ENCODE results near the gene PSMA6. TPM values are rescaled to one million over a fixed set of nuclear protein-coding genes. Genes with fewer than 3 reads are reported as not detected.

PSMA6 gene
- total RNA-seq, 1 donor from 2014 or later: 137 TPM

- Mint-ChIP-seq H3K27me3 (ENCODE audit: low read depth) (no peaks in the 10 kb centered on the region), H3K4me3 (ENCODE audit: unreplicated experiment) (no peak overlapping the region), H3K27ac (ENCODE audit: unreplicated experiment) (no peak overlapping the region), H3K9me3 (ENCODE audit: low read depth) (peaks cover 2% of the 10 kb centered on the region), H3K4me1 (ENCODE audit: low read depth) (peaks cover 22% of the 10 kb centered on the region), H3K36me3 (ENCODE audit: low read depth) (peaks cover 7% of the 10 kb centered on the region)
- no peak for TF ChIP-seq CTCF (IDR thresholded peaks at IDR 0.05)
- DNase-seq (ENCODE audit: low spot score): no peak
These were observed 9.8 kb downstream of the PSMA6 start for GRCh38 chr14:35301735-35302528.

DNA sequence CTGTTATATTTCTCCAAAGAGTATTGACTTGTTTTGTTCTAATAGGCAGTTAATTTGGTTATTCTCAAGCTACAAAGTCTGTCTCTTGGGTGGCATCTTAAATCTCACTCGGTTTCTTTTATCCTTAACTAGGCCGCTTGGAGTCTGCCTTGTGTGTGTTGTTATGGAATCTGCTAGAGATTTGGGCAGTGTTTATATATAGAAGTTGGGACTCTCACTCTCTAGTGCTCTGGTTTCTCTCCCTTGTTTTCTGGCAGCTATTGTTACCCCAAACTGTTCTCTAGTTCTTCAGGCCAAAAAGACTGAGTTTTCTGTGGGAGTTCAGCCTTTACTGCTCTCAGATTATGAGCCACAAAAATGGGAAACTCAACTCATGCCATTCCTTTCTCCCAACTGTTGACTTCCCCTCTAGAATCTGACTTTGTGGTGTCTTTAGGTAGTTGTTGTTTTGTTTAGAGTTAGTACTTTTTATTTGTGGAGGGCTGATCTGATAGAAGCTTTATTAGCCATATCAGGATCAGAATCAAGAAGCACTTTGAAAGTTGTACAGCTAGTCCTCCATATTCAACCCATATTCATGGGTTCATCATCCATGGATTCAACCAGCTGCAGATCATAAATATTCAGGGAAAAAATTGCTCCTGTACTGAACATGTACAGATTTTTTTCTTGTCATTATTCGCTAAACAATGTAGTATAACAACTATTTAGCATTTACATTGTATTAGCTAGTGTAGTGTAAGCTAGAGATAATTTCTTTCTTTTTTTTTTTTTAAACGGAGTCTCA, 11.2 kb downstream of the PSMA6 start:
- no peak for TF ChIP-seq CTCF (IDR thresholded peaks at IDR 0.05)
- Mint-ChIP-seq H3K27me3 (ENCODE audit: low read depth) (no peaks in the 10 kb centered on the region), H3K4me3 (ENCODE audit: unreplicated experiment) (no peak overlapping the region), H3K27ac (ENCODE audit: unreplicated experiment) (no peak overlapping the region), H3K9me3 (ENCODE audit: low read depth) (peaks cover 2% of the 10 kb centered on the region), H3K4me1 (ENCODE audit: low read depth) (peaks cover 19% of the 10 kb centered on the region), H3K36me3 (ENCODE audit: low read depth) (peaks cover 7% of the 10 kb centered on the region)
- no peak for DNase-seq (ENCODE audit: low spot score)

DNA sequence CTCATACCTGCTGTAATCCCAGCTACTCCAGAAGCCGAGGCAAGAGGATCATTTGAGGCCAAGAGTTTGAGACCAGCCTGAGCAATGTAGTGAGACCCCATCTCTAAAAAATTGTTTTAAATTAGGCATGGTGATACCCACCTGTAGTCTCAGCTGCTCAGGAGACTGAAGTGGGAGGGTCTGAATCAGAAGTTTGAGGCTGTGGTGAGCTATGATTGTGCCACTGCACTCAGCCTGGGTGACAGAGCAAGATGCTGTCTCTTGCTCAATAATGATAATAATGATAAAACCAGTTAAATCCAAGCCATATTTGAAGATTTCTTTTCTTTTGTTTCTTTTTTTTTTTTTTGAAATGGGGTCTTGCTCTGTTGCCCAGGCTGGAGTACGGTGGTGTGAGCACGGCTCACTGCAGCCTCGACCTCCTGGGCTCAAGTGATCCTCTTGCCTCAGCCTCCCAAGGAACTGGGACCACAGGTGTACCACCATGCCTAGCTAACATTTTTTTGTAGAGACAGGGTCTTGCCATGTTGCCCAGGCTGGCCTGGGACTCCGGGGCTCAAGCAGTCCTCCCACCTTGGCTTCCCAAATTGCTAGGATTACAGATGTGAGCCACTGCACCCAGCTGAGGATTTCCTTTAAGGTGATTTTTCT, 12.8 kb downstream of the PSMA6 start:
- H3K4me1 Mint-ChIP-seq (ENCODE audit: low read depth): peaks cover 13% of the 10 kb centered on the region
- peaks cover 2% of the 10 kb centered on the region for H3K9me3 Mint-ChIP-seq (ENCODE audit: low read depth)
- H3K27ac Mint-ChIP-seq (ENCODE audit: unreplicated experiment): no peak overlapping the region
- no peak overlapping the region for H3K4me3 Mint-ChIP-seq (ENCODE audit: unreplicated experiment)
- no peak for DNase-seq (ENCODE audit: low spot score)
- no peak for TF ChIP-seq CTCF (IDR thresholded peaks at IDR 0.05)
- no peaks in the 10 kb centered on the region for H3K27me3 Mint-ChIP-seq (ENCODE audit: low read depth)
- peaks cover 7% of the 10 kb centered on the region for H3K36me3 Mint-ChIP-seq (ENCODE audit: low read depth)

DNA sequence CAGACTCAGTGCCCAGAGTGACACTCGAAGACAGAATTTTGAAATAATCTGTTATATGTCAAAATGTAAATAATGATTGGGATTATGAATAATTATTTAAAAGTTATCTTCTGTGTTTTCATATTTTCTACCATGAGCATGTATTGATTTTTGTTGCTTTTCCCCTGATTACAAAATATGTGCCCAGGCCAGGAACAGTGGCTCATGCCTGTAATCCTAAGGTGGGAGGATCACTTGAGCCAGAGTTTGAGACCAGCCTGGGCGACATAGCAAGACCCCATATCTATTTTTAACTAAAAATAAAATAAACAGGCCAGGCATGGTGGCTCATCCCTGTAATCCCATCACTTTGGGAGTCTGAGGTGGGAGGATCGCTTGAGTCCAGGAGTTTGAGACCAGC, 13.5 kb downstream of the PSMA6 start:
- H3K27ac Mint-ChIP-seq (ENCODE audit: unreplicated experiment): no peak overlapping the region
- no peaks in the 10 kb centered on the region for H3K27me3 Mint-ChIP-seq (ENCODE audit: low read depth)
- H3K36me3 Mint-ChIP-seq (ENCODE audit: low read depth): peaks cover 9% of the 10 kb centered on the region
- no peak for DNase-seq (ENCODE audit: low spot score)
- H3K4me1 Mint-ChIP-seq (ENCODE audit: low read depth): peaks cover 6% of the 10 kb centered on the region
- H3K4me3 Mint-ChIP-seq (ENCODE audit: unreplicated experiment): no peak overlapping the region
- peaks cover 2% of the 10 kb centered on the region for H3K9me3 Mint-ChIP-seq (ENCODE audit: low read depth)
- no peak for TF ChIP-seq CTCF (IDR thresholded peaks at IDR 0.05)

GRCh38 chr14:35306114-35306513, 13.9 kb downstream of the PSMA6 start:
- H3K36me3 Mint-ChIP-seq (ENCODE audit: low read depth): peaks cover 9% of the 10 kb centered on the region

More at GRCh38 chr14:35306114-35306513, 13.9 kb downstream of the PSMA6 start:
- Mint-ChIP-seq H3K27me3 (ENCODE audit: low read depth) (no peaks in the 10 kb centered on the region), H3K9me3 (ENCODE audit: low read depth) (peaks cover 2% of the 10 kb centered on the region), H3K4me1 (ENCODE audit: low read depth) (peaks cover 2% of the 10 kb centered on the region), H3K4me3 (ENCODE audit: unreplicated experiment) (no peak overlapping the region), H3K27ac (ENCODE audit: unreplicated experiment) (no peak overlapping the region)
- no peak for TF ChIP-seq CTCF (IDR thresholded peaks at IDR 0.05)
- DNase-seq (ENCODE audit: low spot score): no peak
